Measurements from ENCODE around the gene TRIOBP. TPM values are rescaled to one million over a fixed set of nuclear protein-coding genes. Genes with fewer than 3 reads are reported as not detected.

TRIOBP gene
- total and polyA plus RNA-seq, 2 of the 13 experiments (the other 11 are each of a cell fraction or from before 2014, with no cell fraction given), result 6.1 to 15.4 TPM

DNA sequence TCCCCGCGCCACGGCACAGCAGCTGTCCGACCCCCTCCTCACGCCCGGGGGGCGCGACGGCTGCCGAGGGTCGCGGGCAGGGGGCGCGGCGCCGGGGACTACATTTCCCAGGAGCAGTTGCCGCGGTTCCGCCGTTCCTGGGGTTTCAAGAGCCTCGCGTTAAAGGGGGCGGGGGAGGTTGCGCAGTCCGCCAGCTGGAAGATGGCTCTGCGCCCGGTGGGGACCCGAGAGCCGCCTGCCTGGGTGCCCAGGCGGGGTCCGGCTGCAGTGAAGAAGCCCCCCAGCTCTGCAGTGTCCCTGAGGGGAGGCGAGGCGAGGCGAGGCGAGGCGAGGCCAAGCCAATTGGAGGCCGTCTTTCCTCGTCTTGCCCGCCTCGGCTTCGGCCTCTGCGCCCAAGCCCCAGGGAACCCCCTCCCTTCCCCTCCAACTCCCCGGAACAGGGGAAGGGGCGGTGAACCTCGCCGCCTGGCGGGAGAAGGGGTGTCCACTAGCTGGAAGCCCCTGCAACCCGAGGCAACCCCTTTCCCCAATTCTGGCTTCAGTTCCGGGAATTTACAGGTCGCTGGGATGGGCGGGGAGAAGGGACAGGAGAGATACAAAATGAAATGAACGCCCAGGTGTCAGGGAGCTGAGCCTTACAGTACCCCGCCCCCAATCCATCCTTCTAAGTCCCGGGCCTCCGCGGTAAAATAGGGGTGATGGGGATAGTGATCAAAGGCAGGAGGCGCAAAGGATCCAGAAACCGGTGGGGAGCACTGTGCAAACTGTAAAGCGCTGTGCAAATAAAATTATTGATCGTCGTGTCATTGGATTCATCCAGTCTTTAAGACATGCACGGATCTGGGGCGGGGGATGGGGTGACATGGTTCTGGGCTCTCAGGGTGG, 105.7 kb downstream of the TRIOBP start (continued):
- TF ChIP-seq ZNF101 (CRISPR knock-in tag; IDR thresholded peaks at IDR 0.05; ENCODE audit: borderline replicate concordance, low read depth) (no peak), SMYD3 (CRISPR knock-in tag; IDR thresholded peaks at IDR 0.05) (no peak), SMC3 (IDR thresholded peaks at IDR 0.05; ENCODE audit: low read length) (no peak), ZBTB38 (CRISPR knock-in tag; IDR thresholded peaks at IDR 0.05) (no peak; the same call in 1 of the 2 replicates), ZNF430 (CRISPR knock-in tag; IDR thresholded peaks at IDR 0.05) (no peak), CREB1 (IDR thresholded peaks at IDR 0.05) (no peak), CREB1 (CRISPR knock-in tag; IDR thresholded peaks at IDR 0.05) (peak; percentile 55; the same call in 1 of the 2 replicates), ZNF747 (CRISPR knock-in tag; IDR thresholded peaks at IDR 0.05; ENCODE audit: borderline replicate concordance) (no peak), ZNF776 (CRISPR knock-in tag; IDR thresholded peaks at IDR 0.05) (no peak), MEIS1 (CRISPR knock-in tag; IDR thresholded peaks at IDR 0.05; ENCODE audit: borderline replicate concordance) (no peak), ZNF563 (CRISPR knock-in tag; IDR thresholded peaks at IDR 0.05) (peak; percentile 25), CENPX (CRISPR knock-in tag; IDR thresholded peaks at IDR 0.05) (no peak), FOXA3 (CRISPR knock-in tag; IDR thresholded peaks at IDR 0.05) (peak; percentile 36; the same call in 1 of the 2 replicates), RBM39 (IDR thresholded peaks at IDR 0.05; ENCODE audit: low read depth, low read length, poor library complexity, severe bottlenecking) (no peak), MAFK (conservative IDR thresholded peaks at IDR 0.05 in 1 of 2, IDR thresholded peaks at IDR 0.05 in 1 of 2; ENCODE audit: low read length in 2 of 2) (no peak), ZNF562 (CRISPR knock-in tag; IDR thresholded peaks at IDR 0.05; ENCODE audit: borderline replicate concordance) (no peak), ZNF761 (CRISPR knock-in tag; conservative IDR thresholded peaks at IDR 0.05) (no peak), SIN3B (IDR thresholded peaks at IDR 0.05; ENCODE audit: low read length) (no peak), ZNF7 (CRISPR knock-in tag; IDR thresholded peaks at IDR 0.05) (no peak), MIXL1 (CRISPR knock-in tag; IDR thresholded peaks at IDR 0.05) (no peak), ZNF20 (CRISPR knock-in tag; IDR thresholded peaks at IDR 0.05) (no peak)
- TF ChIP-seq, protein P1, sequence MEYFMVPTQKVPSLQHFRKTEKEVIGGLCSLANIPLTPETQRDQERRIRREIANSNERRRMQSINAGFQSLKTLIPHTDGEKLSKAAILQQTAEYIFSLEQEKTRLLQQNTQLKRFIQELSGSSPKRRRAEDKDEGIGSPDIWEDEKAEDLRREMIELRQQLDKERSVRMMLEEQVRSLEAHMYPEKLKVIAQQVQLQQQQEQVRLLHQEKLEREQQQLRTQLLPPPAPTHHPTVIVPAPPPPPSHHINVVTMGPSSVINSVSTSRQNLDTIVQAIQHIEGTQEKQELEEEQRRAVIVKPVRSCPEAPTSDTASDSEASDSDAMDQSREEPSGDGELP (IDR thresholded peaks at IDR 0.05; ENCODE audit: borderline replicate concordance, low read depth), result peak; percentile 88
- TF ChIP-seq, protein P2, sequence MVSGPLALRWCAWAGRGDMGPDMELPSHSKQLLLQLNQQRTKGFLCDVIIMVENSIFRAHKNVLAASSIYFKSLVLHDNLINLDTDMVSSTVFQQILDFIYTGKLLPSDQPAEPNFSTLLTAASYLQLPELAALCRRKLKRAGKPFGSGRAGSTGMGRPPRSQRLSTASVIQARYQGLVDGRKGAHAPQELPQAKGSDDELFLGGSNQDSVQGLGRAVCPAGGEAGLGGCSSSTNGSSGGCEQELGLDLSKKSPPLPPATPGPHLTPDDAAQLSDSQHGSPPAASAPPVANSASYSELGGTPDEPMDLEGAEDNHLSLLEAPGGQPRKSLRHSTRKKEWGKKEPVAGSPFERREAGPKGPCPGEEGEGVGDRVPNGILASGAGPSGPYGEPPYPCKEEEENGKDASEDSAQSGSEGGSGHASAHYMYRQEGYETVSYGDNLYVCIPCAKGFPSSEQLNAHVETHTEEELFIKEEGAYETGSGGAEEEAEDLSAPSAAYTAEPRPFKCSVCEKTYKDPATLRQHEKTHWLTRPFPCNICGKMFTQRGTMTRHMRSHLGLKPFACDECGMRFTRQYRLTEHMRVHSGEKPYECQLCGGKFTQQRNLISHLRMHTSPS (CRISPR knock-in tag; IDR thresholded peaks at IDR 0.05; ENCODE audit: low read depth), result no peak
- TF ChIP-seq, protein P3, sequence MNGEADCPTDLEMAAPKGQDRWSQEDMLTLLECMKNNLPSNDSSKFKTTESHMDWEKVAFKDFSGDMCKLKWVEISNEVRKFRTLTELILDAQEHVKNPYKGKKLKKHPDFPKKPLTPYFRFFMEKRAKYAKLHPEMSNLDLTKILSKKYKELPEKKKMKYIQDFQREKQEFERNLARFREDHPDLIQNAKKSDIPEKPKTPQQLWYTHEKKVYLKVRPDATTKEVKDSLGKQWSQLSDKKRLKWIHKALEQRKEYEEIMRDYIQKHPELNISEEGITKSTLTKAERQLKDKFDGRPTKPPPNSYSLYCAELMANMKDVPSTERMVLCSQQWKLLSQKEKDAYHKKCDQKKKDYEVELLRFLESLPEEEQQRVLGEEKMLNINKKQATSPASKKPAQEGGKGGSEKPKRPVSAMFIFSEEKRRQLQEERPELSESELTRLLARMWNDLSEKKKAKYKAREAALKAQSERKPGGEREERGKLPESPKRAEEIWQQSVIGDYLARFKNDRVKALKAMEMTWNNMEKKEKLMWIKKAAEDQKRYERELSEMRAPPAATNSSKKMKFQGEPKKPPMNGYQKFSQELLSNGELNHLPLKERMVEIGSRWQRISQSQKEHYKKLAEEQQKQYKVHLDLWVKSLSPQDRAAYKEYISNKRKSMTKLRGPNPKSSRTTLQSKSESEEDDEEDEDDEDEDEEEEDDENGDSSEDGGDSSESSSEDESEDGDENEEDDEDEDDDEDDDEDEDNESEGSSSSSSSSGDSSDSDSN (CRISPR knock-in tag; IDR thresholded peaks at IDR 0.05), result peak; percentile 58; the same call in 1 of the 2 replicates
- TF ChIP-seq, protein P4, sequence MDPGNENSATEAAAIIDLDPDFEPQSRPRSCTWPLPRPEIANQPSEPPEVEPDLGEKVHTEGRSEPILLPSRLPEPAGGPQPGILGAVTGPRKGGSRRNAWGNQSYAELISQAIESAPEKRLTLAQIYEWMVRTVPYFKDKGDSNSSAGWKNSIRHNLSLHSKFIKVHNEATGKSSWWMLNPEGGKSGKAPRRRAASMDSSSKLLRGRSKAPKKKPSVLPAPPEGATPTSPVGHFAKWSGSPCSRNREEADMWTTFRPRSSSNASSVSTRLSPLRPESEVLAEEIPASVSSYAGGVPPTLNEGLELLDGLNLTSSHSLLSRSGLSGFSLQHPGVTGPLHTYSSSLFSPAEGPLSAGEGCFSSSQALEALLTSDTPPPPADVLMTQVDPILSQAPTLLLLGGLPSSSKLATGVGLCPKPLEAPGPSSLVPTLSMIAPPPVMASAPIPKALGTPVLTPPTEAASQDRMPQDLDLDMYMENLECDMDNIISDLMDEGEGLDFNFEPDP (CRISPR knock-in tag; conservative IDR thresholded peaks at IDR 0.05), result no peak
